IPS-18a (cell line): ENCODE data around the gene EFCAB14.

Experiments
- H3K27ac ChIP-seq: one replicate; pipeline ENCODE4 v1.5.1; 2013; ENCODE audit warnings: low read length
- H3K27me3 ChIP-seq: one replicate; pipeline ENCODE4 v1.6.1; 2013; ENCODE audit warnings: mild to moderate bottlenecking, low read length; ENCODE audit not compliant: control insufficient read depth, insufficient read depth
- H3K36me3 ChIP-seq: one replicate; pipeline ENCODE4 v1.6.1; 2013; ENCODE audit warnings: low read depth, low read length; ENCODE audit not compliant: control insufficient read depth
- H3K4me1 ChIP-seq: one replicate; pipeline ENCODE4 v1.6.1; 2013; ENCODE audit warnings: low read depth, low read length; ENCODE audit not compliant: control insufficient read depth
- H3K4me3 ChIP-seq: one replicate; pipeline ENCODE4 v1.5.1; 2013; ENCODE audit warnings: low read length
- H3K9ac ChIP-seq: one replicate; pipeline ENCODE4 v1.6.1; 2013; ENCODE audit warnings: mild to moderate bottlenecking, low read length, moderate library complexity
- H3K9me3 ChIP-seq: one replicate; pipeline ENCODE4 v1.6.1; 2013; ENCODE audit warnings: low read depth, low read length; ENCODE audit not compliant: control insufficient read depth

The EFCAB14 gene

DNA sequence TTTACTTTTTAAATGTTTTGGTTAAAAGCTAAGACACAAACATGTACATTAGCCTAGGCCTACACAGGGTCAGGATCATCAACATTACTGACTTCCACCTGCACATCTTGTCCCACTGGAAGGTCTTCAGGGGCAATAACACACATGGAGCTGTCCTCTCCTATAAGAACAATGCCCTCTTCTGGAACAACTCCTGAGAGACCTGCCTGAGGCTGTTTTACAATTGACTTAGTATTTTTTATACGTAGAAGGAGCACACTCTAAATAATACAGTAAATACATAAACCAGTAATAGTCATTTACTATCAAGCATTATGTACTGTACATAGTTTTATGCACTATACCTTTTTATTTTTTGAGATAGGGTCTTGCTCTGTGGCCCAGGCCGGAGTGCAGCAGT lies 88.2 kb downstream of the EFCAB14 start:
- no peaks in the 10 kb centered on the region for H3K4me1 ChIP-seq
- H3K9me3 ChIP-seq = no peaks in the 10 kb centered on the region
- peaks cover 13% of the 10 kb centered on the region for H3K36me3 ChIP-seq
- H3K27ac ChIP-seq = no peak overlapping the region
- H3K4me3 ChIP-seq = no peak overlapping the region
- no peak overlapping the region for H3K9ac ChIP-seq
- no peaks in the 10 kb centered on the region for H3K27me3 ChIP-seq
